T-cell (primary cell): Measurements from ENCODE around the gene SESTD1. TPM values are rescaled to one million over a fixed set of nuclear protein-coding genes. Genes with fewer than 3 reads are reported as not detected.

ENCODE experiments used
- ATAC-seq, 4 experiments: fragments of 200-7000 bp in 3 of 4; fragments of 150-1000 bp in 1 of 4; cut with Tn5 transposase; replicated peaks in 1 of 4; 1 replicate in 3 of 4; 2 replicates in 1 of 4; pipeline ENCODE4 v1.10.0; 2021; ENCODE audit warnings: moderate library complexity in 3 of 4, mild to moderate bottlenecking in 2 of 4, moderate number of reproducible peaks in 1 of 4
- CTCF ChIA-PET, 2 donors: fragments of 300-600 bp; sonication (Branson Sonifier 250); formaldehyde crosslinking; loops; one replicate each; lab custom pipeline; 2022; ENCODE audit warnings: antibody characterized with exemption in 2 of 2; lab: Charles Lee
- POLR2A ChIA-PET, 2 donors: fragments of 300-600 bp; sonication (Branson Sonifier 250); formaldehyde crosslinking; loops; one replicate each; lab custom pipeline; 2022; ENCODE audit warnings: antibody characterized with exemption in 2 of 2; lab: Charles Lee
- DNase-seq, 35 experiments: peaks; one replicate each; pipeline versions ENCODE4 v3.0.0 to v3.0.0-alpha.2; 2013 to 2023
- H3K27ac ChIP-seq: one replicate; pipeline ENCODE4 v1.5.1; 2013; ENCODE audit warnings: low read length
- H3K27me3 ChIP-seq, 2 experiments: replicated peaks in 1 of 2; 1 replicate in 1 of 2; 2 replicates in 1 of 2; pipeline versions ENCODE4 v1.6.1 to v1.7.0; 2013; ENCODE audit warnings: low read length in 1 of 2, mixed read lengths in 1 of 2; ENCODE audit not compliant: control insufficient read depth in 2 of 2, insufficient read depth in 2 of 2; ENCODE audit errors: extremely low read depth in 1 of 2
- H3K36me3 ChIP-seq, 2 donors: 1 replicate in 1 of 2; 2 replicates in 1 of 2; pipeline versions ENCODE4 v1.6.1 to v1.7.0; 2013; ENCODE audit warnings: low read length in 1 of 2; ENCODE audit not compliant: control insufficient read depth in 2 of 2, insufficient read depth in 1 of 2; ENCODE audit errors: extremely low read depth in 1 of 2
- H3K4me1 ChIP-seq, 2 experiments: 1 replicate in 1 of 2; 2 replicates in 1 of 2; pipeline versions ENCODE4 v1.6.1 to v1.7.0; 2013; ENCODE audit warnings: low read length in 2 of 2, mixed read lengths in 1 of 2; ENCODE audit not compliant: insufficient read depth in 2 of 2, control insufficient read depth in 1 of 2; ENCODE audit errors: extremely low read depth in 1 of 2
- H3K4me3 ChIP-seq, 2 donors: 1 replicate in 1 of 2; 2 replicates in 1 of 2; pipeline versions ENCODE4 v1.5.1 to v1.7.0; 2013; ENCODE audit warnings: mild to moderate bottlenecking in 2 of 2, low read length in 1 of 2, moderate library complexity in 1 of 2; ENCODE audit not compliant: control insufficient read depth in 1 of 2; ENCODE audit errors: extremely low read depth in 1 of 2
- H3K9me3 ChIP-seq: 2 replicates; pipeline ENCODE4 v1.7.0; 2013
- H3K27ac Mint-ChIP-seq, 2 donors: one replicate each; pipeline ENCODE4 v1.8.0; 2020 to 2021; ENCODE audit warnings: mild to moderate bottlenecking in 2 of 2, mixed read lengths in 2 of 2
- H3K27me3 Mint-ChIP-seq, 2 donors: one replicate each; pipeline ENCODE4 v1.8.0; 2021 to 2022; ENCODE audit warnings: mixed read lengths in 2 of 2
- H3K36me3 Mint-ChIP-seq: one replicate; pipeline ENCODE4 v1.8.0; 2021; ENCODE audit warnings: mixed read lengths
- H3K4me1 Mint-ChIP-seq, 3 donors: one replicate each; pipeline ENCODE4 v1.8.0; 2020 to 2022; ENCODE audit warnings: mixed read lengths in 3 of 3, mild to moderate bottlenecking in 1 of 3
- H3K4me3 Mint-ChIP-seq, 3 donors: one replicate each; pipeline ENCODE4 v1.8.0; 2020 to 2022; ENCODE audit warnings: mild to moderate bottlenecking in 3 of 3, mixed read lengths in 3 of 3, moderate library complexity in 3 of 3
- H3K9me3 Mint-ChIP-seq, 3 donors: one replicate each; pipeline ENCODE4 v1.8.0; 2020 to 2022; ENCODE audit warnings: mixed read lengths in 3 of 3
- WGBS: methylation state at CpG from one replicate; pipeline ENCODE4 v1.1.5; 2013; ENCODE audit warnings: missing lambda C conversion rate; ENCODE audit not compliant: insufficient coverage; 5-methylcytosine and 5-hydroxymethylcytosine counted together
- total RNA-seq, 35 experiments: library from RNA in 6 of 35; stranded (reverse) in 6 of 35; fragments of 120-200 nt in 1 of 35; gene quantifications; one replicate each; pipeline versions ENCODE4 v1.2.1 to v1.2.4 and lab custom pipeline; 2013 to 2026

The SESTD1 gene
- total RNA-seq, 5 donors from 2014 or later (not counting 1 experiment from before 2014, with no cell fraction given) = 4.8 to 13.7 (median 5.5) TPM

DNA sequence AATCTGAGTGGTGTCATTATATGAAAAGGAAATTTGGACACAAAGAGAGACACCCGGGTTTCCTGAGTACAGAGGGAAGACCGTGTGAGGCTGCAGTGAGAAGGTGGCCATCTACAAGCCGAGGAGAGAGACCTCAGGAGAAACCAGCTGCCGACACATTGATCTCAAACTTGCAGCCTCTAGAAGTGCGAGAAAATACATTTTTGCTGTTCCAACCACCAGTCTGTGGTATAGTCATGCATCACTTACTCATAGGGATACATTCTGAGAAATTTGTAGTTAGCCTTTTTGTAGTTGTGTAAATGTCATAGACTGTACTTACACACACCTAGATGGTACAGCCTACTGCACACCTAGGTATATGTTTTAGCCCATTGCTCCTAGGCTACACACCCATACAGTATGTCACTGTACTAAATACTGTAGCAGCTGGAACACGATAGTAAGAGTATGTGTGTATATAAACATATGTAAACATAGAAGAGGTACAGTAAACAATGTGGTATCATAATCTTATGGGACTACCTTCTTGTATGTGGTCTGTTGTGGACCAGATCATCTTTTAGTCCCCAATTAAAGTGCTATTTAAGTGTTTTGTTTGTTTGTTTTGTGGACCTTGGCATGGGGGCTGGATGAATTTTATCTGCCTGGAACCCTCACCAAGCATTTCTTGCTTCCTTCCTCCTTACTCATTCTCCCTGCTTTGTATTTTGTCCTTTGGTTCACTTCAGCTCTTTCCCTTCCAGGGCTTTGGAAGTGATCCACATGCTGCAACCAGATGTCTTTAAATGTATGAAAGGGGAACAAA is 38.3 kb upstream of the SESTD1 start:
- no peaks in the 10 kb centered on the region for H3K4me1 ChIP-seq
- H3K27ac ChIP-seq = no peak overlapping the region
- no peaks in the 10 kb centered on the region for H3K9me3 ChIP-seq
- DNase-seq = no peak
- ATAC-seq = no peak
- no peaks in the 10 kb centered on the region for H3K4me1 Mint-ChIP-seq
- H3K36me3 Mint-ChIP-seq = peaks cover 3% of the 10 kb centered on the region
- no peaks in the 10 kb centered on the region for H3K27me3 ChIP-seq
- WGBS = 72% methylated on average over 3 of the region's 6 CpGs
- peaks cover 0 to 3% of the 10 kb centered on the region in 2 donors for H3K27me3 Mint-ChIP-seq
- no peak overlapping the region for H3K4me3 ChIP-seq
- no peaks in the 10 kb centered on the region for H3K36me3 ChIP-seq
- no peak overlapping the region for H3K27ac Mint-ChIP-seq
- no peak overlapping the region for H3K4me3 Mint-ChIP-seq
- H3K9me3 Mint-ChIP-seq = peaks cover 0 to 3% (median 0%) of the 10 kb centered on the region in 3 donors
- ChIA-PET CTCF (no interaction called here), POLR2A (no interaction called here)

DNA sequence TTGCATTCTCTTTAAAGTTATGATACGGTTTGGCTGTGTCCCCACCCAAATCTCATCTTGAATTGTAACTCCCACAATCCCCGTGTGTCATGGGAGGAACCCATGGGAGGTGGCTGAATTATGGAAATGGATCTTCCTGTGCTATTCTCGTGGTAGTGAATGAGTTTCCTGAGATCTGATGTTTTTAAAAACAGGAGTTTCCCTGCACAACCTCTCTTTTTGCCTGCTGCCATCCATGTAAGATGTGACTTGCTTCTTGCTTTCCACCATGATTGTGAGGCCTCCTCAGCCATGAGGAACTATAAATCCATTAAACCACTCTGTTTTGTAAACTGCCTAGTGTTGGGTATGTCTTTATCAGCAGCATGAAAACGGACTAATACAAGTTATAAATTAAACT is 37.5 kb upstream of the SESTD1 start:
- Mint-ChIP-seq H3K27ac (no peak overlapping the region), H3K27me3 (peaks cover 0 to 3% of the 10 kb centered on the region in 2 donors), H3K4me1 (no peaks in the 10 kb centered on the region), H3K9me3 (peaks cover 0 to 3% (median 0%) of the 10 kb centered on the region in 3 donors), H3K36me3 (peaks cover 3% of the 10 kb centered on the region), H3K4me3 (no peak overlapping the region)
- Histone ChIP-seq H3K27me3 (no peaks in the 10 kb centered on the region), H3K4me3 (no peak overlapping the region), H3K4me1 (no peaks in the 10 kb centered on the region), H3K9me3 (no peaks in the 10 kb centered on the region), H3K27ac (no peak overlapping the region), H3K36me3 (no peaks in the 10 kb centered on the region)
- no peak for ATAC-seq
- ChIA-PET CTCF (no interaction called here), POLR2A (no interaction called here)
- DNase-seq = no peak
- no CpG with 5 or more reads among the region's 4 CpGs for WGBS

DNA sequence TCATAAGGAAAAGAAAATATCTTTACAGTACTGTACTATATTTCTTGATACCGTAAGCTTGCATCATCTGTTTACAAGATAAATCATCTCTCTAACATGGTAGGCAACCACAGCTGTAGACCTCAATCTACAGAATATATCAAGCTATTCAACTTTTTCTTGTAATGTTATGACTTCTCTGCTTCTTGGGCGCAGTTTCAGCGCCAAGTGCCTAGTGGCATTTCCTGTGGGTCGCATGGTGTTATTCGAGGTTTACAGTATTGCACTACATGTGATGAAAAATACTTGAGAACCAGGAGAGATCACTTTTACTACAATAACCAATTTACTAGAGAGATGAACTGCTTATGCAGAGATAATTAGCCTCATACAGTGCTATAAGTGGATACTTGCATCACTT is 34.0 kb upstream of the SESTD1 start:
- no peaks in the 10 kb centered on the region for H3K27me3 ChIP-seq
- Mint-ChIP-seq H3K27ac (no peak overlapping the region), H3K27me3 (peaks cover 0 to 3% of the 10 kb centered on the region in 2 donors), H3K4me3 (no peak overlapping the region), H3K9me3 (peaks cover 0 to 3% (median 0%) of the 10 kb centered on the region in 3 donors), H3K4me1 (no peaks in the 10 kb centered on the region), H3K36me3 (peaks cover 3% of the 10 kb centered on the region)
- no peak for ATAC-seq
- peak in 3 of 35 experiments; percentile 1 to 7 (median 3) for DNase-seq
- WGBS = no CpG with 5 or more reads among the region's 5 CpGs
- no peaks in the 10 kb centered on the region for H3K36me3 ChIP-seq
- no peaks in the 10 kb centered on the region for H3K9me3 ChIP-seq
- H3K27ac ChIP-seq = no peak overlapping the region
- ChIA-PET CTCF (no interaction called here), POLR2A (no interaction called here)
- no peaks in the 10 kb centered on the region for H3K4me1 ChIP-seq
- no peak overlapping the region for H3K4me3 ChIP-seq

DNA sequence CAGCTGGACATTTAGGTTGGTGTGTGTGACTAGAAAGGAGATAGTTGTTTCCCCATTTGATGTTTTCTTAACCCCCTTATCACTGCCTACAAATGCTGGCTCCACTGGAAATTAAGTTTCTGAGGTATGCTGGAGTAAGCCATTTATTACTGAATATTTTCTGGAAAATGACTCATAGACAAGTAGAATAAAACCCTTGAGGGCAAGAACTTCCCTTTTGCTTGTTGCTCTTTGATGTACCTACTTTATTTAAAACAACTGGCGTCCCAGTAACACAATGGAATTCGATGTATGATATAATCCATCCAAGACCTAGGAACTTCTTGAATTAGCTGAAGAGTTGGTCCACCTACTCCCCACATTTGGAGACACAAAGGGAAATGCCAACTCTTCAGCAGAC is 33.3 kb upstream of the SESTD1 start:
- H3K4me1 Mint-ChIP-seq = no peaks in the 10 kb centered on the region

DNA sequence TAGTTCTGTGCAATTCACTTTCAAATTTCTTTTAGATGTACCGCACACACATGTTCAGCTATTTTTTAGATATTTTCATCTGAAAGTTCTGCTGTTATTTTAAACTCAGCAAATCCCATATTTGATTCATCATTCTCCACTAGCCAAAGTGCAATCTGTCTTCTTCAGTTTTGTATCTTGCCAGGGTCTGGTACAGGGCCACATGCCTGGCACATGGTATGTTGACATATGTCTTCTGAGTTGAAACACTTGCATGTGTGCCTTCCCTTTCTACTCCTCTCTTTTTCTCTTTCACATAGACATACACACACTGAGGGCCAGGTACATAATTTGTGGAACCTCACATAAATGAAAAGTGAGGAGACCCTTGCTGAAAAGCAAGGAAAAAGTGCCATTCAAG is 25.7 kb upstream of the SESTD1 start:
- no peaks in the 10 kb centered on the region for H3K27me3 Mint-ChIP-seq
- H3K4me3 Mint-ChIP-seq = no peak overlapping the region
- Histone ChIP-seq H3K4me1 (no peaks in the 10 kb centered on the region), H3K9me3 (no peaks in the 10 kb centered on the region), H3K27me3 (no peaks in the 10 kb centered on the region), H3K4me3 (no peak overlapping the region), H3K27ac (no peak overlapping the region), H3K36me3 (no peaks in the 10 kb centered on the region)
- no peaks in the 10 kb centered on the region for H3K36me3 Mint-ChIP-seq
- H3K9me3 Mint-ChIP-seq = no peaks in the 10 kb centered on the region
- ChIA-PET POLR2A (no interaction called here), CTCF (no interaction called here)
- no peak overlapping the region for H3K27ac Mint-ChIP-seq
- no peak for DNase-seq
- ATAC-seq = no peak
- H3K4me1 Mint-ChIP-seq = no peaks in the 10 kb centered on the region
- WGBS = no CpG with 5 or more reads among the region's 1 CpG

More for the DNA sequence above, 33.3 kb upstream of the SESTD1 start:
- no peaks in the 10 kb centered on the region for H3K4me1 ChIP-seq
- H3K36me3 ChIP-seq = no peaks in the 10 kb centered on the region
- H3K9me3 Mint-ChIP-seq = peaks cover 0 to 3% (median 0%) of the 10 kb centered on the region in 3 donors
- peaks cover 3% of the 10 kb centered on the region for H3K36me3 Mint-ChIP-seq
- H3K27ac Mint-ChIP-seq = no peak overlapping the region
- CTCF ChIA-PET = no interaction called here
- H3K4me3 Mint-ChIP-seq = no peak overlapping the region
- ATAC-seq = no peak
- H3K27me3 ChIP-seq = no peaks in the 10 kb centered on the region
- H3K27ac ChIP-seq = no peak overlapping the region
- DNase-seq = no peak
- POLR2A ChIA-PET = no interaction called here
- WGBS = 92% methylated on average over 2 of the region's 2 CpGs
- H3K9me3 ChIP-seq = no peaks in the 10 kb centered on the region
- no peak overlapping the region for H3K4me3 ChIP-seq
- peaks cover 0 to 3% of the 10 kb centered on the region in 2 donors for H3K27me3 Mint-ChIP-seq

DNA sequence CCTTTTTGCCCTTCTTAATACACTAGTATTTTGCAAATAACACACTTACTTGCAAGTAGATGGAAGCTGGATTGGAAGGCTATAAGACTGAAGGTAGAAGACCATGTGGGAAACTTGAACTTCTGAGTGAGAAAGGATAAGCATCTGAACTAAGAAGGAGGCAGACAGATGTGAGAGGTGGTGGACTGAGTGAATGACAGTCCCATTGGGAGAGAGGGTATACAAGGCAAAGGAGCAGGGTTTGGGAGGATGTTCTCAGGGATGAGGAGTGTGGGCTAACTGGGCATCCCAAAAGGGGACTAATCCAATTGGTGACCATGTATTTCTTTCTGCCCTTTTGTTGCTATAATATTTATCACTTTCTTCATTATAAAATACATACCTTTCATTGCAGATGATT is 20.4 kb upstream of the SESTD1 start:
- CTCF ChIA-PET = no interaction called here
- no peaks in the 10 kb centered on the region for H3K9me3 ChIP-seq
- Mint-ChIP-seq H3K27me3 (no peaks in the 10 kb centered on the region), H3K4me3 (no peak overlapping the region), H3K4me1 (no peaks in the 10 kb centered on the region), H3K9me3 (no peaks in the 10 kb centered on the region), H3K27ac (no peak overlapping the region), H3K36me3 (no peaks in the 10 kb centered on the region)
- H3K4me3 ChIP-seq = no peak overlapping the region
- no peaks in the 10 kb centered on the region for H3K27me3 ChIP-seq
- ATAC-seq (no peak), DNase-seq (no peak)
- no peaks in the 10 kb centered on the region for H3K4me1 ChIP-seq
- no peak overlapping the region for H3K27ac ChIP-seq
- POLR2A ChIA-PET = no interaction called here
- H3K36me3 ChIP-seq = no peaks in the 10 kb centered on the region
